ENCODE measurements around the gene MED13L.

DNA sequence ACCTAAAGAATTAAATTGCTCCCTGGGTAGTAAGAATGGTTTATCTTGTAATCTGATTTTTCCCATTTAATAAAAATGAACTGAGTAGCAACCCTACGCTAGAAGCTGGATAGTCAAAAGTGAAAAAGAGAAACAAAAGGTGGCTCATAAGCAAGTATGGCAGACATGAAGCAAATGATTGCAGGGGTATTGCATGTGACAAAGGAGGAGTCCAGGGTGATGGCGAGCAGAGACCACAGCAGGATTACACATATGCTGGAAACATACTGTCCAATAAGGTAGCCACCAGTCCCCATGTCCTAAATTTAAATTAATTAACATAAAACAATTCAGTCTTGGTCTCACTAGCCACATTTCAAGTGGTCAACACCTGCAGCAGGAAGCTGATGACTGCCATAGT is 283.8 kb downstream of the MED13L start:
- no peak for TF ChIP-seq TOX (CRISPR knock-in tag; IDR thresholded peaks at IDR 0.05; ENCODE audit: borderline replicate concordance)
- TF ChIP-seq BACH2 (CRISPR knock-in tag; IDR thresholded peaks at IDR 0.05; ENCODE audit: borderline replicate concordance) = no peak
- no peak for TF ChIP-seq ARNTL (CRISPR knock-in tag; IDR thresholded peaks at IDR 0.05; ENCODE audit: borderline replicate concordance, low read depth)
- TF ChIP-seq ZFP3 (CRISPR knock-in tag; IDR thresholded peaks at IDR 0.05) = no peak
